Osteoblast (primary cell): Measurements from ENCODE around the gene HEATR5A. TPM values are rescaled to one million over a fixed set of nuclear protein-coding genes. Genes with fewer than 3 reads are reported as not detected.

Experiments used
- DNase-seq: peaks from one replicate; pipeline ENCODE4 v3.0.0; 2011; ENCODE audit warnings: low spot score, mixed read lengths; ENCODE audit not compliant: insufficient read length; ENCODE audit errors: missing footprints
- H2AFZ ChIP-seq: 2 replicates; pipeline ENCODE4 v1.6.0; 2011; ENCODE audit warnings: mild to moderate bottlenecking, low read length
- H3K27ac ChIP-seq: 2 replicates; pipeline ENCODE4 v1.5.1; 2011; ENCODE audit warnings: mild to moderate bottlenecking, low read depth, low read length, moderate library complexity
- H3K27me3 ChIP-seq: 2 replicates; pipeline ENCODE4 v1.6.0; 2012; ENCODE audit warnings: mild to moderate bottlenecking, control low read depth, inconsistent platforms, low read length, moderate library complexity; ENCODE audit not compliant: insufficient read depth
- H3K36me3 ChIP-seq: 2 replicates; pipeline ENCODE4 v1.5.1; 2011; ENCODE audit warnings: mild to moderate bottlenecking, low read length, control low read depth, moderate library complexity; ENCODE audit not compliant: insufficient read depth
- H3K4me1 ChIP-seq: 2 replicates; pipeline ENCODE4 v1.5.1; 2011; ENCODE audit warnings: mild to moderate bottlenecking, low read length, control low read depth, moderate library complexity; ENCODE audit not compliant: insufficient read depth
- H3K4me2 ChIP-seq: 2 replicates; pipeline ENCODE4 v1.6.0; 2011; ENCODE audit warnings: mild to moderate bottlenecking, low read length; ENCODE audit not compliant: insufficient read depth
- H3K4me3 ChIP-seq: fragments of 200-600 bp; sonication (generic); 3 replicates; pipeline ENCODE4 v1.5.1; 2012; ENCODE audit warnings: mild to moderate bottlenecking, low read length, inconsistent platforms; ENCODE audit not compliant: insufficient read depth
- H3K79me2 ChIP-seq: 2 replicates; pipeline ENCODE4 v1.6.0; 2012; ENCODE audit warnings: mild to moderate bottlenecking, low read length, control low read depth, inconsistent platforms; ENCODE audit not compliant: insufficient read depth
- H3K9me3 ChIP-seq: 2 replicates; pipeline ENCODE4 v1.5.1; 2011; ENCODE audit warnings: low read depth, low read length, control low read depth
- H4K20me1 ChIP-seq: 2 replicates; pipeline ENCODE4 v1.6.0; 2012; ENCODE audit warnings: mild to moderate bottlenecking, low read length, control low read depth; ENCODE audit not compliant: insufficient read depth
- total RNA-seq: library from RNA; depleted of rRNA; stranded (reverse); fragments of >200 nt; gene quantifications from 2 replicates; pipeline ENCODE4 v1.2.3, GENCODE V29; 2012
- TF ChIP-seq, protein P1 (sequence below): IDR thresholded peaks from 2 replicates; pipeline ENCODE4 v1.5.1; 2011; ENCODE audit warnings: mild to moderate bottlenecking, low read depth, low read length, moderate library complexity; ENCODE audit errors: extremely low read depth

The HEATR5A gene
- total RNA-seq, 1 donor, result 46.0 TPM

DNA sequence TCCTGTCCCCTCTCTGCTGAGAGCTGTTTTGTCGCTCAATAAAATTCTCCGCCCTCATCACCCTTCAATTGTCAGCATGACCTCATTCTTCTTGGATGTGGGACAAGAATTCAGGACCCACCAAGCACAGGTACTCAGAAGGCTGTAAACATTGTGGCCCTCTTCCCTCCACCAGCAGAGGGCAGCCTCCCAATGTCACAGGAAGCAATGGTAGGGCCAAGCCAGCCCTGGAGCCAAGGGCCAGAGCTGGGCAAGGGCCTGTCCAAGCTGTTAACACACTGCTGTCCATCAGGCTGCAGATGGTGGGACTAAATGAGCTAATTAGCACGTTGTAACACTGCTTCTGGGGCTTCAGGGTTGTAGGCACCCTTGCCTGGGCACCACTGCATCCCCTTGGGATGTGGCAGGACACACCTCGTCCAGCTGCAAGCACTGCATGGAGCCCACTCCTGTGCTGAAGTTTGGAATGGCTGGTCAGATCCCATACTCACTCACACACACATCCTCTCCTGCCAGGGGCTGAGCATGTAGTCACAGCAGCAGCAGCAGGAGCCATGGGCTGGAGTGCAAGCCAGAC lies 150.1 kb downstream of the HEATR5A start:
- no peak overlapping the region for H3K4me3 ChIP-seq
- DNase-seq, result peak; percentile 13
- TF ChIP-seq, protein P1, sequence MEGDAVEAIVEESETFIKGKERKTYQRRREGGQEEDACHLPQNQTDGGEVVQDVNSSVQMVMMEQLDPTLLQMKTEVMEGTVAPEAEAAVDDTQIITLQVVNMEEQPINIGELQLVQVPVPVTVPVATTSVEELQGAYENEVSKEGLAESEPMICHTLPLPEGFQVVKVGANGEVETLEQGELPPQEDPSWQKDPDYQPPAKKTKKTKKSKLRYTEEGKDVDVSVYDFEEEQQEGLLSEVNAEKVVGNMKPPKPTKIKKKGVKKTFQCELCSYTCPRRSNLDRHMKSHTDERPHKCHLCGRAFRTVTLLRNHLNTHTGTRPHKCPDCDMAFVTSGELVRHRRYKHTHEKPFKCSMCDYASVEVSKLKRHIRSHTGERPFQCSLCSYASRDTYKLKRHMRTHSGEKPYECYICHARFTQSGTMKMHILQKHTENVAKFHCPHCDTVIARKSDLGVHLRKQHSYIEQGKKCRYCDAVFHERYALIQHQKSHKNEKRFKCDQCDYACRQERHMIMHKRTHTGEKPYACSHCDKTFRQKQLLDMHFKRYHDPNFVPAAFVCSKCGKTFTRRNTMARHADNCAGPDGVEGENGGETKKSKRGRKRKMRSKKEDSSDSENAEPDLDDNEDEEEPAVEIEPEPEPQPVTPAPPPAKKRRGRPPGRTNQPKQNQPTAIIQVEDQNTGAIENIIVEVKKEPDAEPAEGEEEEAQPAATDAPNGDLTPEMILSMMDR, result peak; percentile 31
- no peaks in the 10 kb centered on the region for H3K79me2 ChIP-seq
- no peak overlapping the region for H2AFZ ChIP-seq
- peaks cover 13% of the 10 kb centered on the region for H3K4me1 ChIP-seq
- H3K36me3 ChIP-seq, result no peaks in the 10 kb centered on the region
- H4K20me1 ChIP-seq, result no peaks in the 10 kb centered on the region
- H3K27me3 ChIP-seq, result no peaks in the 10 kb centered on the region
- no peak overlapping the region for H3K4me2 ChIP-seq
- no peak overlapping the region for H3K27ac ChIP-seq
- no peaks in the 10 kb centered on the region for H3K9me3 ChIP-seq

DNA sequence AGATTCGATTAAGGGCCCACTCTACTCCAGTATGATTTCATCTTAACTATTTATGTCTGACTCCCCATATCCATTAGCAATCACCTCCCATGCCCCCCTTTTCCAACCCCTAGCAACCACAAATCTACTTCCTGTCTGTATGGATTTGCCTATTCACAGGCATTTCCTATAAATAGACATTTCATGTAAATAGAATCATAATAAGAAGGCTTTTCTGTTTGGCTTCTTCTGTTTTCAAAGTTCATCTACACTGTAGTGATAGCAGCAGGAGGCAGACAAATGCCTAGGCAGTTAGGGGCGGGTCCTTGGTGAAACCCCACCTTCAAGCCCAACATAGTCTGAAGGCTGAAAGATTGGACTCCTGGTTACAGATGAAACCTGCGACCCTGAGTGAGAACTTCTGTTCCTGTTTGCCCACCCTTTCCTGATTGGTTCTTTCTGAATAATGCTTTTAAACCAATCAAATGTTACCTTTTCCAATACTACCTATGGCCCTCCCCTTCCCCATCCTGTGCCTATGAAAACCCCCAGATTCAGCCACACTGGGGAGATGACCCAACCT lies 150.6 kb downstream of the HEATR5A start:
- H2AFZ ChIP-seq, result peak overlapping the region; percentile 80
- H3K27ac ChIP-seq, result no peak overlapping the region
- H3K79me2 ChIP-seq, result no peaks in the 10 kb centered on the region
- DNase-seq, result no peak
- no peaks in the 10 kb centered on the region for H3K36me3 ChIP-seq
- no peak overlapping the region for H3K4me3 ChIP-seq
- H3K4me2 ChIP-seq, result no peak overlapping the region
- TF ChIP-seq, protein P1, result no peak
- H3K4me1 ChIP-seq, result peaks cover 13% of the 10 kb centered on the region
- no peaks in the 10 kb centered on the region for H3K27me3 ChIP-seq
- no peaks in the 10 kb centered on the region for H3K9me3 ChIP-seq
- no peaks in the 10 kb centered on the region for H4K20me1 ChIP-seq

DNA sequence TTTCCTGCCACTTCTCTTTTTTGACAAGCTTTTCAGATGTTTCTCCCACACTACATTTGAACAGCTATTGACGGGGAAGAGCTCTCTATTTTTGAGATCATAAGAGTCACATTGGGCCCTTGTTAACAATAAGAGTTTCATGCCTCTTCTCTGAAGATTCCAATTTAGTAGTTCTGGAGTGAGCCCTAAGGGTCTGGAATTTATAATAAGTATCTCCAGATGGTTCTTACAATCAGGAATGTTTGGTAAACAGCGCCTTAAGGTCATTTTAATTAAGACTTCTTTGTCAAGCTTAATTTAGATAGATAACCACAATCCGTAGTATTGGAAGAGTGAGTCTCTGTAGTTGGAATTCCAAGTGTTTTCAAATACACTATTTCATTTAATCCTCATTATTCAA lies 152.1 kb downstream of the HEATR5A start:
- no peaks in the 10 kb centered on the region for H3K79me2 ChIP-seq
- H3K27ac ChIP-seq, result no peak overlapping the region
- no peaks in the 10 kb centered on the region for H3K36me3 ChIP-seq
- H3K4me3 ChIP-seq, result no peak overlapping the region
- TF ChIP-seq, protein P1, result no peak
- peaks cover 19% of the 10 kb centered on the region for H3K4me1 ChIP-seq
- H3K4me2 ChIP-seq, result no peak overlapping the region
- H2AFZ ChIP-seq, result no peak overlapping the region
- no peaks in the 10 kb centered on the region for H3K9me3 ChIP-seq
- no peaks in the 10 kb centered on the region for H4K20me1 ChIP-seq
- no peaks in the 10 kb centered on the region for H3K27me3 ChIP-seq
- DNase-seq, result peak; percentile 3

DNA sequence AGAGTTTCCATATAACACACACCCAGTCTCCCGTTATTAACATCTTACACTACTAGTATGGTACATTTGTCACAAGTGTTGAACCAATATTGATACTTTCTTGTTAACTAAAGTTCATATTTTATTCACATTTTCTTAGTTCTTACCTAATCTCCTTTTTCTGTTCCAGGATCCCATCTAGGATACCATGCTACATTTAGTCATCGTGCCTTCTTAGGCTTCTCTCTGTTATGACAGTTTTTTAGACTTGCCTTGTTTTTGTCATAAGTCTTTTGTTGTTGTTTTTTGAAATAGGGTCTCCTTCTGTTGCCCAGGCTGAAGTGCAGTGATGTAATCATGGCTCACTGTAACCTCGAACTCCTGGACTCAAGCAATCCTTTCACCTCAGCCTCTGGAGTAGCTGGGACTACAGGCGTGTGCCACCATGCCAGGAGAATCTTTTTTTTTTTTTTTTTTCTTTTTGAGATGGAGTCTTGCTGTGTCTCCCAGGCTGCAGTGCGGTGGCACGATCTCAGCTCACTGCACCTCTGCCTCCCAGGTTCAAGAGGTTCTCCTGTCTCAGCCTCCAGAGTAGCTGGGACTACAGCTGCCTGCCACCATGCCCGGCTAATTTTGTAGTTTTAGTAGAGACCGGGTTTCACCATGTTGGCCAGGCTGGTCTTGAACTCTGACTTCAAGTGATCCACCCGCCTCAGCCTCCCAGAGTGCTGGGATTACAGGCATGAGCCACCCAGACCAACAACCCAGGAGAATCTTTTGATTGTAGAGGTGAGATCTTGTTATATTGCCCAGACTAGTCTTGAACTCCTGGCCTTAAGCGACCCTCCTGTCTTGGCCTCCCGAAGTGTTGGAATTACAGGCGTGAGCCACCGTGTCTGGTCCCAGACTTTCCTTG lies 153.7 kb downstream of the HEATR5A start:
- no peak overlapping the region for H3K4me2 ChIP-seq
- H3K4me3 ChIP-seq, result no peak overlapping the region
- H3K9me3 ChIP-seq, result no peaks in the 10 kb centered on the region
- no peak overlapping the region for H3K27ac ChIP-seq
- H4K20me1 ChIP-seq, result no peaks in the 10 kb centered on the region
- H3K79me2 ChIP-seq, result no peaks in the 10 kb centered on the region
- TF ChIP-seq, protein P1, result no peak
- peaks cover 34% of the 10 kb centered on the region for H3K4me1 ChIP-seq
- no peak overlapping the region for H2AFZ ChIP-seq
- H3K27me3 ChIP-seq, result no peaks in the 10 kb centered on the region
- DNase-seq, result peak; percentile 1
- no peaks in the 10 kb centered on the region for H3K36me3 ChIP-seq
